Activated CD4-positive, alpha-beta T cell treated with anti-CD3 and anti-CD28 coated beads, Interleukin-2, amount 50 U/mL, for 4 hours (primary cell): ENCODE measurements around the gene LIM2.

Source experiments
- DNase-seq, 2 experiments: peaks; one replicate each; pipeline ENCODE4 v3.0.0-alpha.2; 2020

The LIM2 gene

DNA sequence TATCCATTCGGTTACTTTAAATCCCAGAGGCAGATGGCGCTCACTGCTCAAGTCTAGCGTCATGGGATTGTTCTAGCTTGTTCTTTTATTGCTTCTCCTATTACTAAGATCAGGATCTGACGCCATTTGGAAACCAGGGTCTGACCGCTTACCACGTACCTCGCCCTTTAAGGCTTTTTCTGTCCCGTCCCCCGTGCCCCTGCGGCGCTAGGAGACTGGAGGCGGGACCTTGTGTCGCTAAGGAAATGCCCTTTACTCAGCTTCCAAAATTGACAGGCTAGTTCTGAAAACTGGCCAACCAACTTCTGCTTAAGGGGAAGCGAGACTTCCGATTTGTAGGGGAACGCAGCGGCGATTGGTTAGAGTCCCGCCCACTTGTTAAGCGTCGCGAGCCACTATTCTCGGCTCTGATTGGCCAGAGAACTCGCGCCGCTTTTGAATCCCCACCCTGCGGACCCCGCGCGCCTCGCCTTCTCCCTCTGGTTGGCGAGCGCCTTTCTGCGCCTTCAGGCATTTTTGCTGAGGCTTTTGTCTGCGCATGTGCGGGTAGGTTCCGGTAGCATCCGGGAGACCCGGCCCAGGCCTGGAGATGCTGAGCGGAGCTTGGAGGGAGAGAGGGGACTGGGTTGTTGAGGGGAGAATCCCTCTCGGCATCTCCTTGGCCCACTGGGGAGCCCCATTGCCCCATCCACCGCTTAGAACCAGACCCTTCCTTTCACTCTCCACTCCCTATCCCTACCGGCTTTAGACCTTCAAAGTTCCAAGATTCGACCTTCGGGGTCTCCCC lies 6.5 kb upstream of the LIM2 start:
- DNase-seq = peak; percentile 78 to 81

DNA sequence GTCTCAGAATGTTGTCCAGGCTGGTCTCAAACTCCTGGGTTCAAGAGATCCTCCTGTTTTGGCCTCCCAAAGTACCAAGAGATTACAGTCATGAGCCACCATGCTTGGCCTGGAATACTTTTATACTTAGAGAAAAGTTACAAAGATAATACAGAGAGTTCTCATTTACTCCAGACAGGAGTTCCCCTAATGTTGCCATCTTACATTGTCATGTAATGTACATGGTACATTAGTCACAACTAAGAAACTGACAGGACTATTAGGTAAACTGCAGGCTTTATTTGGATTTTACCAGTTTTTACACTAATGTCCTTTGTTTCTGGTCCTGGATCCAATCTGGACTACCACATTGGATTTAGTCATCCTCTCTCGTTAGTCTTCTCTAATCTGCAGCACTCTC lies 4.9 kb upstream of the LIM2 start:
- no peak for DNase-seq

- no peak for DNase-seq
Measured at GRCh38 chr19:51391073-51391611, 3.4 kb upstream of the LIM2 start.

- no peak for DNase-seq
Measured at GRCh38 chr19:51389143-51389542, 1.4 kb upstream of the LIM2 start.

- no peak for DNase-seq
Measured at GRCh38 chr19:51386882-51387520, 773 bp downstream of the LIM2 start.

- no peak for DNase-seq
Measured at GRCh38 chr19:51382004-51382403, 5.8 kb downstream of the LIM2 start.

- DNase-seq = no peak
Measured at GRCh38 chr19:51380379-51380778, 7.4 kb downstream of the LIM2 start.

- DNase-seq = no peak
Measured at GRCh38 chr19:51377422-51377821, 10.4 kb downstream of the LIM2 start.

GRCh38 chr19:51375504-51376221 lies 12.1 kb downstream of the LIM2 start:
- DNase-seq = no peak

GRCh38 chr19:51372649-51373504 lies 14.9 kb downstream of the LIM2 start, which contains the start of gene NKG7:
Gene NKG7 (minus strand): TSS chr19:51372654. CDS start chr19:51372535, 119 bp downstream.
- DNase-seq = peak; percentile 68 to 74

DNA sequence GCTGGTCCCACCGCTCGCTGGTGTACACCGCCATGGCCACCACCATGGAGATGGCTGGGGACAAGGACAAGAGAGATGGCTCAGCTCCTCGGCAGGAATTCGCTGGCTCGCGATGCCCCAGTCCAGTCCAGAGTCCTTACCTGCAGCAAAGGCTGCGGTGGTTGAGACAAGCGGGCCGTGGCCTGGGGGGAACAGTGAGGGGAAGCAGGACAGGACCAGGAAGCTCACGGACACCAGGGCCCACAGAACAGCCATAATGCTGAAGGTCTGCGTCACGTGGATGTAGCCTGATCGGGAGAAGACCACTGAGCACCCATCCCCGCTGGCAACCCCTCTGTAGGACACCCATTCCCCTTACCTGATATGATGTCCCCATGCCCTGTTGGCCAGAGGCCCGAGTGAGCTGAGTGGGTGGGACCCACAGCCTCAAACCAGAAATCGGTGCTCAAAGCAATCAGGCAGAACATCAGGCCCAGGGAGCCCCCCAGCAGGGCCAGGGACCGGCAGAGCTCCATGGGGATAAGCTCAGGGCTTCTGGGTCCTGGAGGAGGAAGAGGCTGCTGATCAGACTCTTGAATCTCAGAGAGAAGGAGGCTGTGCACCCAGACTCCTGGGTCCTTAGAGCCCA lies 15.6 kb downstream of the LIM2 start:
- DNase-seq = no peak

DNA sequence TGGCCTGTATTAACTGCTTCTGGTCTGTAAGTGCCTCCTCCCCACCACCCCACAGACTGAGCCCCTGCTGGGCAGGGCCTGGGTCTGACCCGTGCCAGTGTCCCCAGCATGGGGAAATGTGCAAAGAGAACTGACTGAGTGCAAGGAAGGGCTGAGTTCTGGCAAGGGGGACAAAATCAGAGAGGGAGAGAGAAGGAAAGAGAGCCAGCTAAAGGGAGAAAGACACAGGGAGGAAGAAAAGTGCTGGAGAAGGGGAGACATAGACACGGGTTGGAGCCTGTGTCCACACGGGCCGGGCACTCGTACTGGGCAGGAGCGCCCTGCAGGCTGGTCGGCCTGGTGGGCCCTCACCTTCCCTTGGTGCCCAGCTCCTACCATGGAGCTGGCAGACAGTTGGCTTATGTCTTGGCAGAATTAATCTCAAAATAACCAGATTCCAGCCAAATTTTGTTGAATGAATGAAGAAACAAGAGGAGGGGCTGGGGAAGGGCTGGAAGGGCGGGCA lies 16.5 kb downstream of the LIM2 start:
- no peak for DNase-seq

- DNase-seq = no peak
Measured at GRCh38 chr19:51370230-51370629, 17.5 kb downstream of the LIM2 start.

DNA sequence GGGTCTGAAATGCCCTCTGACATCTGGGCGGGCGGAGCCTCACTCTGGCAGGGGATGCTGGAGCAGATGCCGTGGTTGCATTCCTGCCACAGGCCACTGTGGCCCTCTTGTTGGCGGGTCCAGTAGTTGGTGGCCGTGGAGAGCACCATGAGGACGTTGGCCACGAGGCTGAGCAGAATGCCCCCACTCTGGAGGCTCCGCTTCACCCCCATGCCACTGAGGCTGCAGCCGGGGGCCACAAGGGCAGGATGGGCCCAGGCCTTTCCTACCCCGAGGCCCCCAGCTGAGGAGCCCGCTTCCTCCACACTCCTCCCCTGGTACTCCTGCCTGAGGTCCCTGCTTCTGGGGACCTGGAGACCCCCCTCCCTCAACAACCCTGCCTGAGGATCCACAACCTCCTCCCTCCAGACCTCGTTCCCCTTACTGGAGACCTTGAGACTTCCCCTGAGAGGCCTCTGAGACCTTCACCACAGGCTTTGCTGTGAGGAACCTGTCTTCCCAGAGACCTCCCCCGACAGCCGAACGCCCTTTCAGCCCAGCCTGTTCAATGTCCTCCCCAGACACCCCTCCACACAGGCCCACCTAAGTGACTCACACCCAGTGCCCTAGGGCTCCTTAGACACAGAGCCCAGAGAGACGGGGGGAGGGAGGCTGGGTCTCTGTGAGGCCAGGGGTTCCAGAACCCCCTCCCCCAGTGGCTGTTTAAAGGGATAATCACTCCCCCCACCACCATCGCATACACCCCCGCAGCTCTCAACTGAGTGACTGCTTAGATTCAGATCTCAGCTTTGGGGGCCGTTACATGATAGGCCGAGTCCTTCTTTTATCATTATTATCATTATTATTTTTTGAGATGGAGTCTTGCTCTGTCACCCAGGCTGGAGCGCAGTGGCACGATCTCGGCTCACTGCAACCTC lies 19.1 kb downstream of the LIM2 start, which contains the start of gene CLDND2:
Gene CLDND2, minus strand, starts transcription at position 638 of the 917 bp plus-strand sequence. Its CDS starts 426 bp downstream, at position 212.
- DNase-seq = no peak

DNA sequence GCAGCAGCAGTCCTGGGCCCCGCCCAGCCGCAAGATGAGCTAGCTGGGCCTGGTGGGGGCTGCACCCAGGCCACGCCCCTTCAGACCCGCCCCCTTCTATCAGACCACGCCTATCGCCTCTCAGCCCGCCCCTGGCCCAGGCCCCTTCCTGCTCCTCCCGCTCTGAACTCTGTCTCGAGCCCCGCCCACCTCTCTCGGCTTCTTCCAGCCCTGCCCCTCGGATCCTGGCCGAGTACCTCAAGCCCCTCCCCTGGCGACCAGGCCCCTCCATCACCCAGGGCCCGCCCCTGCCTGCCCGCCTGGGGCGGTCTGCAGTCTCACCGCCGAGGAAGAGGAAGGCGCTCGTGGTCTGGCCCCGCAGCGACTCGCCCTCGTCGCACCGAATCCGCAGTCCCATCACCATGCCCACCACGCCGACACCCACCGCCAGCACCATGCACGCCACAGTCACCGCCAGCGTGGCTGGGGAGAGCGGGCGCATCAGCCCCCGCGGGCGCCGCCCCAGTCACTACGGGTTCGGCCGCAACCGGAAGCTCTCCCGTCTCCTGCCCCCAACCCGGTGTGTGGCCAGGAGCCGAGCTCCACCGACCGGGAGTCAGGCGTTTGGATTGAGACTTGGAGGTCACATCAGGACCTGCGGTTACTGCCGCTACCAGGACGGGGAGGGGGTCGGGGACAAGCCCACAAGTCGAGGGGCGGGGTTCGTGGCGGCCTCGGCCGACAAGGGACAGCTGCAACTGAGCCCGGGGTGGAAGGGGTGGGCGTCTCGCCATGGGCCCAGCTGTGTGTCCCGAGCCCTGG lies 20.0 kb downstream of the LIM2 start:
- DNase-seq = peak; percentile 94 to 95

- no peak for DNase-seq
Measured at GRCh38 chr19:51367255-51367564, 20.6 kb downstream of the LIM2 start.

DNA sequence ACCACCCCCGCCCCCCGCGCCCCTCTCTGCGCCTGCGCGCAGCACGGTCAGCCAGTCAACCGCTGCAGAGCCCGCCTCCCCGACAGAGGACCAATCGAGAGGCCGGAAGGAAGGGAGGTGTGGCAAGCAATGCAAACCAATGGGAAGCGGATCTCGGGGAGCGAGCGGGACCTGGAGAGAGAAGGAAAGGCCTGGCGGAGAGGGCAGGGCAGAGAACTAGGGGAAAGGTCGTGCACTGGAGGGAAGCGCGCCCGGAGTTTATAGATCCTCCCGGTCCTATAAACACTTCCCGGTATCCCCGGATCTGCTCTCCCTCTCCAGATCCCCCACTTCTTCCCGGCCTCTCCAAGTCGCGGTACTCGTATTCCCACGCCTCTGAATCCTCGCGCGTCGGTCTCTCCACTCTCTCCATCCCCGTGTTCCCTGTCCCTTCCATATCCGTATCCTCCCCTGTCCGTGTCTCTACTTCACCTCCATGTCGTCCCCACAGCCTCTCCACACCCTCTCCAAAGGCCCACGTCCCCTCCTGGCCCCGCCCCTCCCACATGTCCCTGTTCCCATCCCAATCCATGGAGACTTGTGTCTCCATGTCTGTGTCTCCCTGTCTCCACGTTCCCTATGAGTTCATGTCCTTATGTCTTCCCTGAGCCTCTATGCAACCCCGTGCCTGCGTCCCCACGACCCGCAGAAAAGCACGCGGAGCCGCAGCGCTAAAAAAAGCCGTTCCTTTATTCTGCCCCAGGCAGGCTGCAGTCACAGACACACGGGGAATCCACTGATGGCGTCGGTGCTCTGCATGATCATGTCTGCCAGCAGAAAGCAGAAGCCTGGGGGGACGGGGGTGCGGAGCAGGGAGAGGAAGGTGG lies 21.2 kb downstream of the LIM2 start:
- peak; percentile 91 for DNase-seq

DNA sequence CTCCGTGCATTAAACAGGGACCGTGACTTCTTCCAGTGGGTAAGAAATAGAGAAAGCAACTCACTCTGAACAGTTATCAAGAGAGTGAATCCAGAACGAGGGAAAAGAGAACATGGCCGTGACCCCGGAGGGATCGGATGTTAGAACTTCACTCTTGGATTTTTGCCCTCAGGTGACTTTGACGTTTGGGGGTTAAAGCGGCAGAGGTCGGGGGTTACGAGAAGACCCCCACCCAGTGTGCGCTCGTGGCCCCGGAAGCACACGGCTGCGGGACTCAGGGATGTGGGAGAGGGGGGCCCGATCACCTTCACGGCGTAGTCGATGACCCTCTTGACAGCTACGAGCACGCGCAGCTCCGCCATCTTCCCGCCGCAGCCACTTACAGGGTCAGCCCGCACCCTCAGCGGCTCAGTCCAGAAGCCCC lies 21.8 kb downstream of the LIM2 start, which contains the start of gene ETFB:
Gene ETFB, minus strand, starts transcription at position 424 of the 424 bp plus-strand sequence. Its CDS starts 62 bp downstream, at position 362.
- DNase-seq = no peak
